Left ventricle myocardium inferior (tissue), 1 donor: ENCODE measurements around the gene PYROXD2. TPM values are rescaled to one million over a fixed set of nuclear protein-coding genes. Genes with fewer than 3 reads are reported as not detected.

Experiments
- DNase-seq: peaks from one replicate; pipeline ENCODE4 v3.0.0-alpha.2; 2020
- H3K27ac ChIP-seq: fragments of 200-600 bp; replicated peaks from 2 replicates; pipeline ENCODE4 v1.8.0; 2021
- H3K27me3 ChIP-seq: fragments of 200-600 bp; 2 replicates; pipeline ENCODE4 v1.8.0; 2021; ENCODE audit warnings: low read depth
- H3K36me3 ChIP-seq: fragments of 200-600 bp; 2 replicates; pipeline ENCODE4 v1.8.0; 2021
- H3K4me1 ChIP-seq: fragments of 200-600 bp; 2 replicates; pipeline ENCODE4 v1.8.0; 2021
- H3K4me3 ChIP-seq: fragments of 200-600 bp; 2 replicates; pipeline ENCODE4 v1.8.0; 2021; ENCODE audit warnings: mild to moderate bottlenecking, moderate library complexity
- H3K9me3 ChIP-seq: fragments of 200-600 bp; replicated peaks from 2 replicates; pipeline ENCODE4 v1.8.0; 2021
- intact Hi-C: fragments of 100-400 bp; cut with micrococcal nuclease; formaldehyde crosslinking; loops from one replicate; pipeline ENCODE4 v1.11.0; 2022
- total RNA-seq: library from RNA; stranded (reverse); fragmentation: NEBNext Ultra II Directional; extraction: Animal tissue kit (Norgen Biotek cat#: 25700); gene quantifications from one replicate; pipeline ENCODE4 v1.2.1, GENCODE V29; 2021
- TF ChIP-seq, protein P1 (sequence below): fragments of 200-600 bp; IDR thresholded peaks from 2 replicates; pipeline ENCODE4 v1.8.0; 2021; ENCODE audit warnings: antibody characterized with exemption, mild to moderate bottlenecking, borderline replicate concordance
- donor health status: DM: no; HTN: yes; CAD: no; lungs with severe emphysema.

The PYROXD2 gene
- total RNA-seq, 1 donor from 2014 or later: 10.4 TPM

DNA sequence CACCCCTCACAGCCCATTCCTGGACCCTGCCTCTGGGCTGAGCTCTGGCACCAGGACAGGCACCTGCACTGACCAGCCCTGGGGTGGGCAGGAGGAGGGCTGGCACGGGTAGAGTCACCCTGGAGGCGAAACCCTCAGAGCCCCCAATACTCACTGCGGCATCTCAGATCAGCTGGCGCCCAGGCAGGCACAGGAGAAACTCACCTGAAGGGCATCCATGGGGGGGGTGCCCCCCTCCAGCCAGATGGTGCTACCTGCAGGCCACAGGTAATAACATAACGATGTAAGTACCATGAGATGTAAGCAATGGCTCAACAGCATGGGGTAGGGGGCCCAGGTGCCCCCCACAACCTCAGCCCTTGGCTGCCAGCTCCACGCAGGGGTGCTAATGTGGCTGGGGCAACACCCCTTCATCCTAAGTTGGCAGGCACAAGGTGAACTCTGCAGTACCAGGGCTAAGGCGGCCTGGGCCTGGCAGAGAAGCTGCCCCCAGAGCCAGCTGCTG is 12.1 kb upstream of the PYROXD2 start:
- peak; percentile 12 for DNase-seq
- intact Hi-C loops: no loop called here
- peaks cover 83% of the 10 kb centered on the region for H3K36me3 ChIP-seq

DNA sequence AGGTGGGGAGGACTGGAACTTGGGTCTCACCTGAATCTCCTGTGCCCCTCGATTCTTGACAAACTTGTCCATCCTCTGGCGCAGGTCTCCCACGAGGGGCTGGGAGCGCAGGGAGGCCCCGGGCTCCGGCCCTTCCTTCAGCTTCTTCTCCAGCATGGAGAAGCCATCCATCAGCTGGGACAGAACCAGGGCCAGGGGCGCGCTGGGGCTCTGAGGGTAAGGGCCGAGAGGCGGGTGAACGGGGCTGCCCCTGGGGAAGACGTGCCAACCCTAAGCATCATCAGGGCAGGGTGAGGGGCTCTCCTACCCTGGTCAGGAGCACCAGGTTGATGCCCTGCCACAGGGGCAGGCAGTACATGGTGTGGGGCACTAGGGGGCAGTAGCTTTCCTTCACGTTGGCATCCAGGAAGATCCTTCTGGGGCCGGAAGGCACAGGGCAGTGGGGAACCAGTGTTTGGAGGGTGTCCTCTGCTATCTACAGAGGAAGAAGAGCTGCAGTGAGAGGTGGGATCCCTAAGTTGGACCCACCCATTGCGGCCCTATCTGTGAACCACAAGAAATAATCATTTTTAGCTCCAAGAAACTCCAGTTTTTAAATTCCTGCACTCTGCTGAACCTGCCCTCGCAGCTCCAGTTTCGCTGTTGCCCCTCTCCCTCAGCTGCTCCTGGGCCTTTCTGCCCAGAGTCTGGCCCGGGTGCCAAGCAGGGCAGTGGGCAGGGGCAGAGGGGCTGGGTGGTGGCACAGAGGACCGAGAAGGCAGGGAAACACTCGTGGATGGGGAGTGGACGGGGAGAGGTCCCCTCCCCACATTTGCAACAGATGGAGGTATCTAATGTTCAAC is 10.8 kb upstream of the PYROXD2 start:
- no peaks in the 10 kb centered on the region for H3K9me3 ChIP-seq
- TF ChIP-seq, protein P1, sequence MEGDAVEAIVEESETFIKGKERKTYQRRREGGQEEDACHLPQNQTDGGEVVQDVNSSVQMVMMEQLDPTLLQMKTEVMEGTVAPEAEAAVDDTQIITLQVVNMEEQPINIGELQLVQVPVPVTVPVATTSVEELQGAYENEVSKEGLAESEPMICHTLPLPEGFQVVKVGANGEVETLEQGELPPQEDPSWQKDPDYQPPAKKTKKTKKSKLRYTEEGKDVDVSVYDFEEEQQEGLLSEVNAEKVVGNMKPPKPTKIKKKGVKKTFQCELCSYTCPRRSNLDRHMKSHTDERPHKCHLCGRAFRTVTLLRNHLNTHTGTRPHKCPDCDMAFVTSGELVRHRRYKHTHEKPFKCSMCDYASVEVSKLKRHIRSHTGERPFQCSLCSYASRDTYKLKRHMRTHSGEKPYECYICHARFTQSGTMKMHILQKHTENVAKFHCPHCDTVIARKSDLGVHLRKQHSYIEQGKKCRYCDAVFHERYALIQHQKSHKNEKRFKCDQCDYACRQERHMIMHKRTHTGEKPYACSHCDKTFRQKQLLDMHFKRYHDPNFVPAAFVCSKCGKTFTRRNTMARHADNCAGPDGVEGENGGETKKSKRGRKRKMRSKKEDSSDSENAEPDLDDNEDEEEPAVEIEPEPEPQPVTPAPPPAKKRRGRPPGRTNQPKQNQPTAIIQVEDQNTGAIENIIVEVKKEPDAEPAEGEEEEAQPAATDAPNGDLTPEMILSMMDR: peak; percentile 82
- no peaks in the 10 kb centered on the region for H3K27me3 ChIP-seq
- peaks cover 12% of the 10 kb centered on the region for H3K4me1 ChIP-seq
- no peak overlapping the region for H3K27ac ChIP-seq
- H3K36me3 ChIP-seq: peaks cover 69% of the 10 kb centered on the region
- intact Hi-C loops: no loop called here
- H3K4me3 ChIP-seq: no peak overlapping the region
- DNase-seq: peak; percentile 40

More for the DNA sequence above, 12.1 kb upstream of the PYROXD2 start:
- Histone ChIP-seq H3K4me3 (no peak overlapping the region), H3K27me3 (no peaks in the 10 kb centered on the region), H3K9me3 (peaks cover 3% of the 10 kb centered on the region), H3K27ac (no peak overlapping the region), H3K4me1 (peaks cover 18% of the 10 kb centered on the region)
- TF ChIP-seq, protein P1: no peak

DNA sequence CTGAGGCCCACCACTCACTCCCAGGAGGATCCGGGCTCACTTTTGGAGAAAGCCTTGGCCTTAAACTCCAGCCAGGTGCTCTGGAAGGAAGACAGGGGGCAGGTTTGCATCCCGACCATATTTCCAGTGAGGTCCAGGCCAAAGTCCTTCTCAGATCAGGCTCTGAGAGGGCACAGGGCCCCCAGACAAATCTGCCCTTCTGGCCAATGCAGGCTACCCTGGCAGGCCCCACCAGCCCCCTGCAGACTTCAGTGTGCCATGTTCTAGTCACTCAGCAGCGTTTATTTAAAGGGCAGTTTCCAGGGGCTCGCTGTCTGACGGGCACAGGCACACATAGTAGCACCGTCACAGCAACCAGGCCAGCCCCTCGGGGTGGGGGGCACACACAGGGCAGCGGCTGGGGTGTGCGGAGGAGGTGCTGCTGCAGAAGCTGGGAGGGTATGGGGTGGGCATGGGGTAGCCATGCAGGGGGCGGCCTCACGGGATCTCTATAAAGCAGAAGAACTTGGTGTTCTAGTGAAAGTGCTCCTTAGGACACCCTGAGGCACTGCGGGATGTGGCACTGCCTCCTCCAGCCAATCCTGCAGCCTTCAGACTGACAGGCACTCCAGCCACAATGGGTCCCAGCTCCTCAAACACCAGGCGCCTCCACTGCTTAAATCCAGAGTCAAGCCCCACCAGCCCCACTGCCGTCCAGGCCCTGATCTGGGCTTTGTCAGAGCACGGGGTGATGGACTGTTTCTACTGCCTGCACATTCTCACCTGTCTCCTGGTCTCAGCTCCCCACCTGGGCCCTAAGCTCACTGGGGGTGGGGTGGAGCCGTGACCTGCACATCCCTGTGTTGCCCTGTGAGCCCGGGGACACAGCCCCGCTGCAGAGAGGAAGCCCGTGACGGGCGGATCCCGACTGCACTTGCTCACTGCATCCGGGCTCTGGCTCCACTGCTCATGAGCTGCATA is 9.6 kb upstream of the PYROXD2 start:
- intact Hi-C loops: no loop called here
- TF ChIP-seq, protein P1: no peak
- DNase-seq: no peak

DNA sequence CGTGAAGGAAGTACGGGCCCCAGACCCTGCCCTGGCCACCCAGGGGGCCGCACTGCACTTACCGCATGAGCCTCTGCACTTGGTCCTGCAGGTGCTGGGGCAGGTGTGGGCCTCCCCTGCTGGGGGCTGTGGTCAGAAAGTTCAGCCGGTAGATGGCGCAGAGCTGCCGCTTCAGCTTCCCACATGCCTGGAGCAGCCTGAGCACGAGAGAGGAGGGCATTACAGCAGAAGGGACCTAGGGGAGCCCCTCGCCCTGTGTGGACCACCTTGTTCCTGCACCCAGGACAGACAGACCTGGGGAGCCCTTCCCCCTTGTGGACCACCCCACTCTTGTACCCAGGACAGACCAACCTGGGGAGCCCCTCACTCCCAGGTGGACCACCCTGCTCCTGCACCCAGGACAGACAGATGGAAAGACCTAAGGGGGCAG is 8.7 kb upstream of the PYROXD2 start:
- no peak for DNase-seq
- Histone ChIP-seq H3K4me3 (no peak overlapping the region), H3K9me3 (no peaks in the 10 kb centered on the region), H3K27me3 (no peaks in the 10 kb centered on the region), H3K36me3 (peaks cover 64% of the 10 kb centered on the region), H3K4me1 (peaks cover 10% of the 10 kb centered on the region), H3K27ac (no peak overlapping the region)
- intact Hi-C loops: no loop called here
- TF ChIP-seq, protein P1: peak; percentile 37

More for the DNA sequence above, 9.6 kb upstream of the PYROXD2 start:
- H3K4me3 ChIP-seq: no peak overlapping the region
- peaks cover 10% of the 10 kb centered on the region for H3K4me1 ChIP-seq
- H3K27me3 ChIP-seq: no peaks in the 10 kb centered on the region
- H3K9me3 ChIP-seq: no peaks in the 10 kb centered on the region
- peaks cover 64% of the 10 kb centered on the region for H3K36me3 ChIP-seq
- no peak overlapping the region for H3K27ac ChIP-seq

DNA sequence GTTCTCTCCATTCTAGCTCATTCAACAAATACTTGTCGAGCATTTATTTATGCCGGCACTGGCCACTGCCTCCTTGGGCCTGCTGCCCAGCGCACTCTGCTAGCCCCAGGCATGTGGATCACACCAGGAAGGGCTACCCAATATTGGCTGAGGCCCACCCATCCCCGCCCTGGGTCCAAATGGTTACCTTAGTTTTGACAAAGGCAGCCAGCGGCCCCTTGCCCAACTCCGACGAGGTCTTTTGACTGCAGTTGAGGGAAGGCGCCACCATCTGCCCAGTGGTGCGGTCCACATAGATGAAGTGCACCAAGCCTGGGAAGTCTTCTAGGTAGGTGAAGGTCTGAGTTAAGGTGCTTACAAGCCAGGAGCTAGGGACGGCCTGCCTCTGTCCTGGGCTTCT is 7.2 kb upstream of the PYROXD2 start:
- Histone ChIP-seq H3K27me3 (no peaks in the 10 kb centered on the region), H3K36me3 (peaks cover 64% of the 10 kb centered on the region), H3K27ac (no peak overlapping the region), H3K4me1 (peaks cover 10% of the 10 kb centered on the region), H3K4me3 (no peak overlapping the region), H3K9me3 (no peaks in the 10 kb centered on the region)
- no peak for DNase-seq
- TF ChIP-seq, protein P1: no peak
- intact Hi-C loops: no loop called here
